H4 (cell line): ENCODE results near the gene SIN3A. TPM values are rescaled to one million over a fixed set of nuclear protein-coding genes. Genes with fewer than 3 reads are reported as not detected.
"Not testable (repeated sequence)": the region's sequence is repeated elsewhere in the genome, so short reads cannot be mapped to it uniquely, and the experiment has no call there.

Experiments used
- DNase-seq: peaks from one replicate; pipeline ENCODE4 v3.0.0-alpha.2; 2015; ENCODE audit warnings: low spot score
- total RNA-seq: library from RNA; depleted of rRNA; stranded (reverse); fragments of >200 nt; shearing (Covaris generic); gene quantifications from 2 replicates; pipeline ENCODE4 v1.2.3, GENCODE V29; 2014

The SIN3A gene
- total RNA-seq, 1 experiment from 2014 or later: 23.9 TPM

DNA sequence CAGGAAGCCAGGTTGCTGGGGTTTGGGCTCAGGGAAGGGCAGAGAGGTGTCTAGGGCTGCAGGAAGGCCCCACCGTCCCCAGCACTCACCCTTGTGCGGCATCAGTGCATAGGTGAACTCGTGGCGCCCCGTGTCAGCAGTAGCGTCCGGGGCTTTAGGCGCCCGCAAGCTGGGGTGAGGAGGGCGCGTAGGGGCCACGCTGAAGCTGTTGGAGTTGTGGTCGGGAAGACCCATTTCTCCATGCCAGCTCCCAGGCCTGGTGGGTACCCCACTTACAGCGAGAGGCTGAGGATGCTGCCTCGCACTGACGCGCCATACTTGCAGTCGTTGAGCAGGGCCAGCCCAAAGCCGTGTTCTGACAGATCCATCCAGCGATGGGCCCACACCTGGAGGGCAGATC, 95.0 kb downstream of the SIN3A start:
- DNase-seq: no peak

- DNase-seq: no peak
Measured at GRCh38 chr15:75356006-75356405, 95.5 kb downstream of the SIN3A start.

- no peak for DNase-seq
Measured at GRCh38 chr15:75355369-75355768, 96.1 kb downstream of the SIN3A start.

- DNase-seq: no peak
Measured at GRCh38 chr15:75354454-75354853, 97.0 kb downstream of the SIN3A start.

DNA sequence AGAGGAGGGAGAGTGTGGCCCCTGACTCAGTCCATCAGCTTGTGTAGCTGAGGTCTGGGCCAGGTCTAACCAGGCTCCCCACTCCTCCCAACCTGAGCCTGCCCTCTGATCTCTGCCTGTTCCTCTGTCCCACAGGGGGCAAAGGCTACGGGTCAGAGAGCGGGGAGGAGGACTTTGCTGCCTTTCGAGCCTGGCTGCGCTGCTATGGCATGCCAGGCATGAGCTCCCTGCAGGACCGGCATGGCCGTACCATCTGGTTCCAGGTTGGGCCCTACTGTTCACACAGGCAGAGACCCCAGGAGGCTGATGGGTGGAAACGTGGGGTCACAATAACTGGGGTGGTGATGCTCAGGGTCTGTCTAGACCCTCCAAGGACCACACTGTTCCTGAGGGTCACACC, 97.9 kb downstream of the SIN3A start:
- DNase-seq: no peak

DNA sequence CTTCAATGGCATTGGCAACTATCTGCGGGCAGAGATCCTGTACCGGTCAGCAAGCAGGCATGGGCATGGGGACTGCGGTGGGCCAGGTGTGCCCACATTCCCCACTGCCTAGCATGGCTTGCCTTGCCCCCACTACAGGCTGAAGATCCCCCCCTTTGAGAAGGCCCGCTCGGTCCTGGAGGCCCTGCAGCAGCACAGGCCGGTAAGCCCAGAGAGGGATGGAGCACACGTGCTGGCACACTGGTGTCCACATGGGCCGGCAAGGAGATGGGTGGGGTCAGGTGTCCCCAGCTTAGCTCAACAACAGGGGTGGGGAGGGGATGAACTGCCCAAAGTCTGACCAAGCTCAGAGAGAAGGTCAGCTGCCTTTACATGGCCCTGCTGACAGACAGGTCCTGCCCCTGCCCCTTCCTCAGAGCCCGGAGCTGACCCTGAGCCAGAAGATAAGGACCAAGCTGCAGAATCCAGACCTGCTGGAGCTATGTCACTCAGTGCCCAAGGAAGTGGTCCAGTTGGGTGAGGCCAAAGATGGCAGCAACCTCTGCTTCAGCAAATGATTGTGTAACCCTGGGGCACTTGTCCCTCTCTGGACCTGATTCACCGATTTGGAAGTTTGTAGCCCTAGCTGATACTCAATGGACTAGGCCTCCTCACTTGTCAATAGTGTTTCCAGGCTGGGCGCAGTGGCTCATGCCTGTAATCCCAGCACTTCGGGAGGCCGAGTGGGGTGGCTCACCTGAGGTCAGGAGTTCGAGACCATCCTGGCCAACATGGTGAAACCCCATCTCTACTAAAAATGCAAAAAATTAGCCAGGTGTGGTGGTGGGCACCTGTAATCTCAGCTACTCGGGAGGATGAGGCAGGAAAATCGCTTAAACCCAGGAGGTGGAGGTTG, 99.1 kb downstream of the SIN3A start:
- no peak for DNase-seq

- DNase-seq: no peak
Measured at GRCh38 chr15:75350601-75351361, 100.7 kb downstream of the SIN3A start.

DNA sequence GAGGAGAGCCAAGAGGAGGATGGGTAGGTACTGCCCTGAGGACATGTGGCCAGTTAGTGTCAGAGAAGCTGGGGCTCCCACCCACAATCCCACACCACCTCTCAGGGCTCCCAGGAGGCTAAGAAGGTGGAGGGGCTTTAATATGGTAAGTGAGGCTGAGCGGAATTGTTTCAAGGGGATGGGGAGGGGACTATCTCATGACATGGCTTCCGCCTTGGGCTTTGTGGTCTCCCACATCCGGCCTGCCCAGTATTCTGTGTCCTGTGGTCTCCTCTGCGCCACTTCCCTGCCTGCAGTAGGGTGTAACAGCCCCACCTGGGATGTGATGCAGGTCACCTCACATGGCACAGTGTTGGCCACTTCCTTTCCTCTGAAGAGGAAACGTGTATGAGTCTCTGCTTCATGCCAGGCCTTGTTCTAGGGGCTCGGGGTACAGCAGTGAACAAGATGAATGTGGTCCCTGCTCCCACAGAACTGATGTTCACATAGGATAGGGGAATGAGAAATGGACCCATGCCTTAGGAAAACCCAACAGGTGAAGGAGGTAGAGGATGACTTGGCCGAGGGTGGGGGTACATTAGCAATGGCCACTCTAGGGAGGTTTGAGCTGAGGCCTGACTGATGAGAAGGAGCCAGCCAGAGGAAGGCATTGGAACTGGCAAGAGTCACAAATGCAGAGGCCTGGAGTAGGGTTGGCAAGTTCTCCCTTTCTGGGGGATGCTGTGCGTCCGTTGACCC, 101.5 kb downstream of the SIN3A start:
- no peak for DNase-seq

DNA sequence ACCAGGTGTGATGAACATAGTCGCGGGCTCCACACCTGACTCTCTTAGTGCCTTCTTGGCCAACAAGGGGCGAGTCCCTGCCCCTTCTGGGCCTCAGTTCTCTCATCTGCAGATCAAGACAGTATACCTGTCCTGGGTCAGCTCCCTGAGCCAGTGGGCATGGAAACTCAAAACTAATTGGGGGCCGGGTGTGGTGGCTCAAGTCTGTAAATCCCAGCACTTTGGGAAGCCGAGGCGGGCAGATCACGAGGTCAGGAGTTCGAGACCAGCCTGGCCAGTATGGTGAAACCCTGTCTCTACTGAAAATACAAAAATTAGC, 102.2 kb downstream of the SIN3A start:
- not testable (repeated sequence) for DNase-seq

DNA sequence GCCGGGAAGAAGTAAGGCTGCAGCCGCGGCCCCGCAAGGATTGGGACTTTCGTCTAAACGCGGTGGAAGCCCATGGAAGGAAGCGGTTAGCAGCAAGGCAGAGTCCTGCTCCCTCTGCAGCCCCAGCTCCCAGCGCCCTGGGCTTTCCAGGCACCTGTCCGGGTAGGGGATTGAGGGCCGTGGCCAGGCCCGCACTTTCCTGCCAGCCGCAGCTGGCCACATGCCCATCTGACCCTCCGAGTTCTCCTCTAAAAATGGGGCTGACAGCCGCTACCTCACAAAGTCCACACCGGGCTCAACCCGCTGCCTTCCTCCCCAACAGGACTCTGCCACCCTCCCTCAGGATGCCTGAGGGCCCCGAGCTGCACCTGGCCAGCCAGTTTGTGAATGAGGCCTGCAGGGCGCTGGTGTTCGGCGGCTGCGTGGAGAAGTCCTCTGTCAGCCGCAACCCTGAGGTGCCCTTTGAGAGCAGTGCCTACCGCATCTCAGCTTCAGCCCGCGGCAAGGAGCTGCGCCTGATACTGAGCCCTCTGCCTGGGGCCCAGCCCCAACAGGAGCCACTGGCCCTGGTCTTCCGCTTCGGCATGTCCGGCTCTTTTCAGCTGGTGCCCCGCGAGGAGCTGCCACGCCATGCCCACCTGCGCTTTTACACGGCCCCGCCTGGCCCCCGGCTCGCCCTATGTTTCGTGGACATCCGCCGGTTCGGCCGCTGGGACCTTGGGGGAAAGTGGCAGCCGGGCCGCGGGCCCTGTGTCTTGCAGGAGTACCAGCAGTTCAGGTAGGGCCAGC, 102.7 kb downstream of the SIN3A start:
- no peak for DNase-seq

DNA sequence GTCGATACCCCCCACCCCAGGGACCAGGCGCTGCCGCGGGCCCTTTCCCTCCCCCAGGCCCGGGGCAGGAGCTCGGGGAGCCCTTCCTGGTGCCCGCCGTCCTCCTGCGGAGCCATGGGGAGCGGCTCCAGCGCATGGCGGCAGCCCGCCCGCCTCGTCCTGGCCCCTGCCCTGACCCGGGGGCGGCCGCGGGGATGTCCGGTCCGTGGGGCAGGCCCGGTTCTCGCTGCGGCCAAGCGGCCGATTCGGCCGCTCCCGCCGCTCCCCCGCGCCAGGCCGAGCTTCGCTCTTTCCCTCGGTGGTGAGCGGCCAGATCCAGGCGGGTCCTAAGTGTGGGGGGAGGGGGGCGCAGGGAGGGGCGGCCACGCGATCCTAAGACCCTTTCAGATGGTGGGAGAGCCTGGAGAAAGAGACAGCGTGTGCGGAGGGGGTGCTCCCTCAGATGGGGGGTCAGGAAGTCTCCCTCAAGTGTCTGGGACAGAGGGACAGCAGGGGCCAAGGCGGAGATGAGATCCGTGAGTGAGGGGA, 103.4 kb downstream of the SIN3A start:
- no peak for DNase-seq

GRCh38 chr15:75347222-75348033, 104.1 kb downstream of the SIN3A start:
- DNase-seq: no peak

DNA sequence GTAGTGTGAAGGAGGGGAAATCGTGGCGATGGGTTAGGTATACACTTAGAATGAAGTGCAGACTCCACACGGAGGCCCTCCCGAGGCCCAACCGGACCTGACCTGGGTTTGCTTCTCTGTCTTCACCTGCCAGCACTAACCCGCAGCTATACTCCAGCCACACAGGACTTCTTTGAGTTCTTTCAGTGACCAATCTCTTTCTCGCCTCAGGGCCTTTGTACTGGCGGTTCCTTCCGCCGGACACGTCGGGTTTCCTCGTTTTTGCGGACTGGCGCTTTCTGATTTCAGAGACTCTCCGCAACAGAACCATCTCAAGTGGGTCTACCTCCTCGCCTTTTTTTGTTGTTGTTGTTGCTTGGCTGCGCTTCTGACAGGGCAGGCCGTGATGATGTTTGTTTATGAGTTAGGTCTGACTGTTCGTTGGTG, 104.7 kb downstream of the SIN3A start, which contains the start of gene NEIL1:
TSS of gene NEIL1 (plus strand) at position 244 of the 426 bp plus-strand sequence. CDS start 1,867 bp downstream, outside the sequence.
- DNase-seq: no peak

DNA sequence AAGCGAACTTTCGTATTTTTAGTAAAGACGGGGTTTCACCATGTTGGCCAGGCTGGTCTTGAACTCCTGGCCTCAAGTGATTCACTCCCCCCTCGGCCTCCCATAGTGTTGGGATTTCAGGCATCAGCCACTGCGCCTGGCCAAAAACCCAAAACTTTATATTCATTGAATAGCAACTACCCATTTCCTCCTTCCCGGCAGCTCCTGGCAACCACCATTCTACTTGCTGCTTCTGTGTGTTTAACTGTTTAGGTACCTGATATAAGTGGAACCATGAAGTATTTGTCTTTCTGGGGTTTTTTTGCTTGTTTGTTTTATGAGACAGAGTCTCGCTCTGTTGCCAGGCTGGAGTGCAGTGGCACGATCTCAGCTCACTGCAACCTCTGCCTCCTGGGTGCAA, 107.5 kb downstream of the SIN3A start:
- not testable (repeated sequence) for DNase-seq

DNA sequence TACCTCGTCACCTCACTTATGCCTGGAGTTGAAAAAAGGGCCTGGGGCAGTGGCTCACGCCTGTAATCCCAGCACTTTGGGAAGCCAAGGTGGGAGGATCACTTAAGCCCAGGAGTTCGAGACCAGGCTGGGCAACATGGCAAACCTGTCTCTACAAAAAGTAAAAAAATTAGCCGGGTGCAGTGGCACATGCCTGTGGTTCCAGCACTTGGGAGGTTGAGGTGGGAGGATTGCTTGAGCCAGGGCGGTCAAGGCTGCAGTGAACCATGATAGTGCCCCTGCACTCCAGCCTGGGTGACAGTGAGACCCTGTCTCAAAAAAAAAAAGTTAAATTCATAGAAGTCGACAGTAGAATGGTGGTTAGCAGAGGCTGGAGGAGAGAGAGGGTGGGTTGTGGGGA, 109.3 kb downstream of the SIN3A start:
- DNase-seq: no peak

GRCh38 chr15:75339531-75340240, 111.8 kb downstream of the SIN3A start:
- DNase-seq: no peak

DNA sequence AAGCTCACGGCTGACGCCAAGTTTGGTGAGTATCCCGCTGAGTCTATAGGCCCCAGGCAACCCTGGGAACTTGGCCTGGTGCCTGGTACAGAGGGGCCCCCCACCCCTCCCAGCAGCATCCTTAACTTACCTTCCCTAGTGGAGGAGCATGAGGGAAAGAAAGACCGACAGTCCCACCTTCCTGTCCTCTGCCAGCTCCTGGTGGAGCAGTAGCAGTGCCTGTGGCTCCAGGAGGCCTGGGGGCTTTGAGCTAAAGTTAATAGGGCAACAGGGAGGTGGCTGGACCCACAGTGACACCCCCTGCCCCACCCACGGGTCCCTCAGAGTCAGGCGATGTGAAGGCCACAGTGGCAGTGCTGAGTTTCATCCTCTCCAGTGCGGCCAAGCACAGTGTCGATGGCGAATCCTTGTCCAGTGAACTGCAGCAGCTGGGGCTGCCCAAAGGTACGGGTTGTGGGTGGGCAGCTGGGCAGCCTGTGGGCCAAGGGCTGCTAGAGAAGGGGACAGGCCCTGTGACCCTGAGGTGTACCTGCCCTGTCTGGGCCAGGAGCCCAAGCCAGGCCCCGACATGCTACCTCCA, 112.7 kb downstream of the SIN3A start:
- no peak for DNase-seq

DNA sequence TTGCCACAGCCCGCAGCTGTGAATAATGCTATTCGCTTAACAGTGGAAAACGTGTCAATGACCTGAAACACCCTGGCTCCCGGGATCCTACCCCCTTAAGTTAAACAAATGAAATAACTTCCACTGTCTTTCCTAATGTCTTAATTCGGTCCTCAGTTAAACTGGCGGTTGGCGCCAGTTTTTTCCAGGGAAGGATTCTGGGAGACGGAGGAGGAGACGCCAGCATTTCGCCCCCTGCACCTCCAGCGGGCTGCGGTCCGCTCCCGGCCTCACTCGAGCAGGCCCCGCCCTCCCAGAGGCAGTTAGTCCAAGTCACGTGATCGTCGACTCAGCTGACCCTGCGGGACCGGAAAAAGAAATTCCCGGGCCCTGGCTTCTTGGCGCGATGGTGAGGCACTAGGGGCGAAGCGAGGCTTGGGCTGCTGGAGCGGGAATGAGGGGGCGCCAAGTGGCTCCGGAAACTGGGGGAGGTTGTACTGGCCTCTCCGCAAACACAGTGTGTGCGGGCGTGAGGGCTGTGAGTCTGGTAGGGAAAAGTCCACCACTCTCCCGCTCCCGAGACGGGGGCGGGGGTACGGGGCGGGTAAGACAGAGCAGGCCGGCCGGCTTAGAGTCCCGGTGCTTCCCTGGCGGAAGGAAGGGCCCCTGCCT, 115.7 kb downstream of the SIN3A start, which contains the start of gene COMMD4:
TSS of gene COMMD4 (plus strand) at position 359 of the 651 bp plus-strand sequence. CDS start at position 386, 27 bp downstream.
- peak; percentile 94 for DNase-seq

GRCh38 chr15:75335313-75335704, 116.2 kb downstream of the SIN3A start:
- no peak for DNase-seq
